ENCODE results near the gene OSBPL6.
"Not testable (repeated sequence)": the region's sequence is repeated elsewhere in the genome, so short reads cannot be mapped to it uniquely, and the experiment has no call there.

Gene OSBPL6

GRCh38 chr2:178193823-178194599 is at the start of gene OSBPL6:
OSBPL6 (plus strand) TSS chr2:178194512; CDS start chr2:178306185, 111,673 bp downstream.
- no peak; the same call in 1 of the 2 replicates for TF ChIP-seq CTCF (IDR thresholded peaks at IDR 0.05; ENCODE audit: low read depth, low read length)
- peak; percentile 56 for DNase-seq (ENCODE audit: extremely low read depth, low read depth)

- TF ChIP-seq CTCF (IDR thresholded peaks at IDR 0.05; ENCODE audit: low read depth, low read length), result no peak
Measured at GRCh38 chr2:178152033-178152432, 42.3 kb upstream of the OSBPL6 start.

GRCh38 chr2:178152542-178152941 is 41.8 kb upstream of the OSBPL6 start:
- no peak for DNase-seq (ENCODE audit: extremely low read depth, low read depth)
- no peak for TF ChIP-seq CTCF (IDR thresholded peaks at IDR 0.05; ENCODE audit: low read depth, low read length)

More at GRCh38 chr2:178152033-178152432, 42.3 kb upstream of the OSBPL6 start:
- DNase-seq (ENCODE audit: extremely low read depth, low read depth), result no peak

GRCh38 chr2:178152977-178153376 is 41.3 kb upstream of the OSBPL6 start:
- no peak for TF ChIP-seq CTCF (IDR thresholded peaks at IDR 0.05; ENCODE audit: low read depth, low read length)
- no peak for DNase-seq (ENCODE audit: extremely low read depth, low read depth)

GRCh38 chr2:178153878-178154277 is 40.4 kb upstream of the OSBPL6 start:
- DNase-seq (ENCODE audit: extremely low read depth, low read depth), result not testable (repeated sequence)

- DNase-seq (ENCODE audit: extremely low read depth, low read depth), result no peak
- no peak for TF ChIP-seq CTCF (IDR thresholded peaks at IDR 0.05; ENCODE audit: low read depth, low read length)
Measured at GRCh38 chr2:178155524-178155923, 38.8 kb upstream of the OSBPL6 start.

- no peak for TF ChIP-seq CTCF (IDR thresholded peaks at IDR 0.05; ENCODE audit: low read depth, low read length)
- DNase-seq (ENCODE audit: extremely low read depth, low read depth), result no peak
Measured at GRCh38 chr2:178157574-178157973, 36.7 kb upstream of the OSBPL6 start.

GRCh38 chr2:178159966-178160365 is 34.3 kb upstream of the OSBPL6 start:
- no peak for DNase-seq (ENCODE audit: extremely low read depth, low read depth)
- no peak for TF ChIP-seq CTCF (IDR thresholded peaks at IDR 0.05; ENCODE audit: low read depth, low read length)

Data from AG09319 (cell line).